GM12801 (cell line): Measurements from ENCODE around the gene HABP2.

ENCODE experiments used
- TF ChIP-seq, protein P1 (sequence below): IDR thresholded peaks from one replicate; pipeline ENCODE4 v1.5.1; 2011; ENCODE audit warnings: control low read depth; ENCODE audit not compliant: insufficient read length; ENCODE audit errors: extremely low read depth

Gene HABP2

DNA sequence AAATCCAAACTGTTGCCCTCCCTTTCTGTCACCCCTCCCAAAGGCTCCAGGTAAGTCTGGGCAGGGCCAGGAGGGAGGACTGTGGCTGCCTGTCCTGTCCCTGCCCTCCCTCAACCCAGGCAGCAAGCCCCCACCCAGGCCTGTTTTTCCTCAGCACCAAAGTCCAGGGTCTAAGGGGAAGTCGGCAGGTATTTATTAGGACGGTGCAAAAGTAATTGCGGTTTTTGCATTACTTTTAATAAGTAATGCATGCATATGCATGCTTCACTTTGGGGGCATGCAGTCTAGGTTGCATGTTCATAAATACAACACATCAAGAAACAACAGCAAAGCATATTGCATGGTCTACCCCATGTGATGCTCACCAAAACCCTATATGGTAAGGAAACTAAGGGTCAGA, 15.2 kb upstream of the HABP2 start:
- TF ChIP-seq, protein P1, sequence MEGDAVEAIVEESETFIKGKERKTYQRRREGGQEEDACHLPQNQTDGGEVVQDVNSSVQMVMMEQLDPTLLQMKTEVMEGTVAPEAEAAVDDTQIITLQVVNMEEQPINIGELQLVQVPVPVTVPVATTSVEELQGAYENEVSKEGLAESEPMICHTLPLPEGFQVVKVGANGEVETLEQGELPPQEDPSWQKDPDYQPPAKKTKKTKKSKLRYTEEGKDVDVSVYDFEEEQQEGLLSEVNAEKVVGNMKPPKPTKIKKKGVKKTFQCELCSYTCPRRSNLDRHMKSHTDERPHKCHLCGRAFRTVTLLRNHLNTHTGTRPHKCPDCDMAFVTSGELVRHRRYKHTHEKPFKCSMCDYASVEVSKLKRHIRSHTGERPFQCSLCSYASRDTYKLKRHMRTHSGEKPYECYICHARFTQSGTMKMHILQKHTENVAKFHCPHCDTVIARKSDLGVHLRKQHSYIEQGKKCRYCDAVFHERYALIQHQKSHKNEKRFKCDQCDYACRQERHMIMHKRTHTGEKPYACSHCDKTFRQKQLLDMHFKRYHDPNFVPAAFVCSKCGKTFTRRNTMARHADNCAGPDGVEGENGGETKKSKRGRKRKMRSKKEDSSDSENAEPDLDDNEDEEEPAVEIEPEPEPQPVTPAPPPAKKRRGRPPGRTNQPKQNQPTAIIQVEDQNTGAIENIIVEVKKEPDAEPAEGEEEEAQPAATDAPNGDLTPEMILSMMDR: no peak

DNA sequence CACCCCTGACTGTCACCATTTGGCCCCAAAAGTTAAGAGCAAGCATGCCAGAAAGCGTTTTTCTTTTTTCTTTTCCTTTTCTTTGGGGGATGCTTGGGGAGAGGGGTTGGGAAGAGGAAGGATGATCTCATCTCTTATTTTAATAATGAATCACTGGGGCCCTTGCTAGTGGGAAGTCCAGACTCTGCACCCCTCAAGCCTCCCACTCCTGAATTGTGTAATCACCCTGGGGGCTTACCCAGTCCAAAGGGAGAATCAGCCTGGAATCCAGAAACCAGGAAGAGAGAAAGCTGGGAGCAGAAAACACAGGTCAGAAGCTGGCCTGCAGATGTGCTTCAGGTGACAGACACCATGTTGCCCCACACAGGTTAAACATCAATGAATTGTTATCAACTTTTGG, 14.7 kb upstream of the HABP2 start:
- TF ChIP-seq, protein P1: no peak

DNA sequence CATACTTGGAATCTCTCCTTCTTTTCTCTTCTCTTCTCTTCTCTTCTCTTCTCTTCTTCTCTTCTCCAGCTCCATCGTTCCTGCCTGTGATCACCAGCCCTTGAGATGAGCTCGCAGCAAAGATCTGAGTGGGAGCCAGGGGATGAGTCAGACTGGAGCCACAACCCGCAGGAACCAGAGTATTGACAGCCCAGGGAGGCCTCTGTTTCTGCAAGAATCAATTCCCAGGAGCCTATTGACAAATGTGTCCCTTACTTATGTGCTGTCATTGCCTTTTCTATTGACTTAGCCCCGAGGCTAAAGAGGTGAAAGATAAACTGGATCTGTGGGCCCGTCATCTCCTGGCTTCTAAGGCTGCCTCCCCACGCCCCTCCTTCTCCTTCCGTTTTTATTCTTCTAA, 13.1 kb upstream of the HABP2 start:
- TF ChIP-seq, protein P1: no peak

DNA sequence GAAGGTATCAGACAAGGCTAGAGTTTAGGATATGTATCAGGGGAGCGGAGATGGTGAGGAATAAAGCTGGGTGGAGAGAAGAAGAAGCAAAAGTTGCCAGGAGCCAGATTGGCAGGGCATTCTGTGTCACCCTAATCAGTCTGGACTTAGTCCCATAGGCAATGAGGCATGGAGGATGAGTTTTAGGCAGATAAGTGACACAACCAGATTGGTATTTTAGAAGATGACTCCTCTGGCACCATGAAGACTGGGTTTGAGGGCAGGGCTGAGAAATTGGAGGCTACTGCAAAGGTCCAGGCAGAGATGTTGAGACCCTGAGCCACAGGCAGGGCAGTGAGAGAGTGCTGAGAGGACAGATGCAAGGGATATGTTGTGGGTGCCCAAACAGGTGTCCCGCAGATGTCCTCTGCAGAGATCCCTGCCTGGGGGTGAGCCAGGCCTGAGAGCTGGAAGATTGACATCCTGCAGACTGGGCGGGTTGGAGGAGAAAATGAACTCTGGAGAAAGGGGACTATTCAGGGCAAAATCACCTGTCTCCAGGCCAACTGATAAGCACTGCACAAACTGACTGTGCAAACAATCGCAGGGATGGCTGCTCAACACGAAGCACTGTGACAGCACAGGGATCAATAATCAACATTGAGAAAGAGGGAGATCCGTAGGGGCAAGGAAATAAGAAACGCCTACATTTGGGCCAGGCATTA, 11.9 kb upstream of the HABP2 start:
- TF ChIP-seq, protein P1: no peak

DNA sequence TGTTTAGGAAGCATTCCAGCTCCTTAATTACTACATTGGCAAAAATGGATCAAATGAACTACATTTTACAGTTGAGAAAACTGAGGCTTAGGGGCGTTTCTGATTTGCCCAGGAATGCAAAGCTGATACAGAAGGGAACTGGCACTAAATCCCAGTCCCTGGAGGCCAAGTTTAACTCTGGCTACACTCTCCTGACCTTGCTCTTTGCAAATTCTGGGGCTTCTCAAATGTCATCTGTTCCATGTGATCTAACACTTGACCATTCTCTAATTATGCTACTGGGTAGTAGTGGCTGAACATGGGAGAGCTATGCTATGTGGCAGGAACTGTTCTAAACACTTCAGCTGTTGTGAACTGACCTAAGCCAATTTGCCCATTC, 11.3 kb upstream of the HABP2 start:
- TF ChIP-seq, protein P1: no peak

DNA sequence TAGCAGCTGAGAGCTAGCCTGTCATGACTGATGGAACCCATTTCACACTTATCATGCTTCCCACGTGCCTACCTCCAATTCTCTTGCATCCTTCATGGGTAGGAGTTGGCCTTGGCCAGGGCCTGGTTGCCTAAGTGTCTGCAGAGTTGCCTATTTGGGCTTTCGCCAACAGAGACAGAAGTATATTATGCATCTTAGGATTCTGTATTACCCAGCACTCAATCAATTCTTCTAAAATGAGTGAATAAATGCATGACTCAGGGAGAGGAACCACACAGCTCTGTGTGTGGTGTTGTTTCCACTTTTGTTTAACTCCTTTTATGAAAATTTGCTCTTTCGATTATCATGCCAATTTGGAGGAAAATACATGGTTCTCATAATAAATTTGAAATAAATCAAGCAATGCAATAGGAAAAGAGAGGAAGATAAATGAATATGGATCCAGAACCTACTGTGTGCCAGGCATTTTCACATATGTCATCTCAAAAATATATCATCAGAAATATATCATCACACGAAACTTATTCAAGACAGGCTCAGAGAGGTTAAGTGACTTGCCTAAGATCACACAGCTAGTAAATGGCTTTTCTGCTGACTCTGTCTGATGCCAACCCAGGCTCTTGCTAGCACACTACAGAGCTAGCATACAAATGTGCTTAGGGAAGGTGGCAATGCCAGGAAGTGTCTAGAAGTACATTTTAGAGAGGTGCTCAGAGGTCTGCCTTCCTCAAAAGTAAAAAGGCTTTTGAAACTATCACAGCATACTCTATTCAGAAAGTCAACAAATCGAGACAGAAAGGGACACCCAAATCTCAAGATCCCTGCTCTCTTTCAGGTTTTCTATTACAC, 9.5 kb upstream of the HABP2 start:
- TF ChIP-seq, protein P1: no peak

DNA sequence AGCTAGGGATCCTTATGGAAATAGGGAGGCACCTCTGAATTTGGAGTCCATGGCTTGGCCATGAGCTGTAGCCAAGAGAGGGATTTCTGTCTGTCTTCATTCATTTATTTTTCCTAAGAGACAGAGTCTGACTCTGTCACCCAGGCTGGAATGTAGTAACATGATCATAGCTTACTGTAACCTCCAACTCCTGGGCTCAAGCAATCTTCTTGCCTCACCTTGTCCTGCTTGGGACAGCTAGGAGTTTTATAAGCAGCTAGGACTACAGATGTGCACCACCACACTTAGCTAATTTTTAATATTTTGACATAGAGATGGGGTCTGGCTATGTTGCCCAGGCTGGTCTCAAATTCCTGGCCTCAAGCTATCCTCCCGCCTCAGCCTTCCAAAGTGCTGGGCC, 8.5 kb upstream of the HABP2 start:
- TF ChIP-seq, protein P1: no peak
